Measurements from ENCODE around the gene XPNPEP3.
"Not testable (repeated sequence)": the region's sequence is repeated elsewhere in the genome, so short reads cannot be mapped to it uniquely, and the experiment has no call there.

XPNPEP3 gene

DNA sequence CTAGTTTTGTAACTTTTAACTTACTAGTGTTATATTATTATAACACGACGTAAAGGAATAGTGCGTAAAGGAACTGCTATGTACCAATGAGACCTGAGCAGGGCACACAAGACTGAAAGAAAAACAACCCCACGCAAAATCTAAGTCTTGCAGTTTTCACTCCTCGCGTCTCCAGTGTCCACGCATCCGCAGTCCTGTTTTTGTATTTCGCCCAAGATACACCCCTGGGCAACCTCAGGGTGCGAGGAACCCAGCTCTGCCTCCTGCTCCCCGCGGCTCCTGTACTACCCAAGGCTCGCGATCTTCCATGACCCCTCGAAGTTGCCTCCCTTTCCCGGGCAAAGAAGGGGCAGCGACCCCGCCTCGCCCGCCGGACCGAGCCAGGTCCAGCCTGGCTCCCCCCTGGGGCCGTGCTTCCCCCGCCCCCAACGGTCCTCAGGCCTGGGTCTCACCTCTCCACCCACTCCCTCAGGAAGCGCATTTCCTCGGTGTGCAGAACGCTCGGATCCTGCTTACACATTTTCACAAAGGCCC lies 902 bp upstream of the XPNPEP3 start:
- DNase-seq (ENCODE audit: low read depth in 1 of 2, low spot score in 1 of 2), result peak in 1 of 2 donors; percentile 7

DNA sequence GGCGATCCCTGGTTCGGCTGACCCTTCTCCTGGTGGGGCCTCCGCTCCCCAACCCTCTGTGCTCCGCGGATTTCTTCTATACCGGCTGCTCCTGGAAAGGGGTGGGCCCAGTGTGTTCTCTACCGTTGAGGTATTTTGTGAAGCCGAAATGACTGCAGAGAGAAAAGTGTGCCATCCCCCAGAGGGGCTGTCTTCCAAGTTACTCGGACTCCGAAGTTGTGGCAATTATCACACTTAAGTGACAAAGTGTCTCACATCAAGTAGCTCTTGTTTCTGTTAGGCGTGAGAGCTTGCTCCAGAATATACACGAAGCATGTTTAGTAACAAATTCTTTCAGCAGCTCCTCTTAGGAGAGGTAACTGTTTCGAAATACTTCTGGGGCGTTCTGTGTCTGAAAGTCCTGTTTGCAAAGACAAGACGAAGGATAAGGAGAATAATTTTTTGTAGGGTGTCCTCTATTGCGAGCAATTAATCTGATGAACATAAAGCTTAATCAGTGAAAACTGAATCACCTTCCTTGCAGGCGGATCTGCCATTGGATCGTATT lies 434 bp downstream of the XPNPEP3 start:
- DNase-seq (ENCODE audit: low read depth in 1 of 2, low spot score in 1 of 2), result no peak

DNA sequence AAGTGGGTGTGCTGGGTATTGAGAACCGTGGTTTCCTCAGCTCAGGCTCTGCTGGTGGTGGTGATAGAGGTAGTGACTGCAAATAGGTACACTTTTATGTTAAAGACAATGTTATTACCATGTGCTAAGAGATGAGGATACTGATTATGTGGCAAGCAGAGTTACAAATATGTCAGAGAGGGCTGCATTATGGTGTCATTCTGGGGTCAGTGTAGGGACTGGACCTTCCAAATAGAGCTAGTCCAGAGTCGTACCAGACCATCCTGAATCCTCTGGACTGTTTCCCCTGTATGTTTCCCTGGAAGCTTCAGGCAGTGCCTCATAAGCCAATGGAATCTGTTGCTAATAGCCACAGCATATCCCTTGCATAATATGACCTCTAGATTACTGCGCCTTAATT lies 5.1 kb downstream of the XPNPEP3 start, which contains the start of gene DNAJB7:
DNAJB7 (minus strand) TSS at position 101 of the 400 bp plus-strand sequence. CDS start 119 bp downstream, outside the sequence.
- DNase-seq (ENCODE audit: low read depth in 1 of 2, low spot score in 1 of 2), result no peak

DNA sequence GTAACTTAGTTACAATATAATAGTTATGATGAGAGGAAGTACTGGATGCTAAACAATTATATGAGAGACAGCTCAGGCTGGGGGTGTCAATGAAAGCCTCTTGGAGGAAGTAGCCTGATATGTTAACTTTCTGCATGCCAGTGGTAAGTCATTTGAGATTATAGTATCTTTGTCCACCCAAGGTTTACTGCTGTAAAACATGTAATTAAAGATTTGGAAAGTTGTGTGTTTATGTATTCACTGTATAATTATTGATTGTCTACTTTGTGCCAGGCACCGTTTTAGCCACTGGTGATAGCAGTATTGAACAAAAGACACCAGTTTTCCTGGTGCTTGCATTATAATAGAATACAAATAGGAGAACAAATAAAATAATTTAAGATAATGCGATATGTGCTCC lies 5.6 kb downstream of the XPNPEP3 start:
- no peak for DNase-seq (ENCODE audit: low read depth in 1 of 2, low spot score in 1 of 2)

- no peak for DNase-seq (ENCODE audit: low read depth in 1 of 2, low spot score in 1 of 2)
These were observed 10.2 kb downstream of the XPNPEP3 start for GRCh38 chr22:40867109-40867508.

DNA sequence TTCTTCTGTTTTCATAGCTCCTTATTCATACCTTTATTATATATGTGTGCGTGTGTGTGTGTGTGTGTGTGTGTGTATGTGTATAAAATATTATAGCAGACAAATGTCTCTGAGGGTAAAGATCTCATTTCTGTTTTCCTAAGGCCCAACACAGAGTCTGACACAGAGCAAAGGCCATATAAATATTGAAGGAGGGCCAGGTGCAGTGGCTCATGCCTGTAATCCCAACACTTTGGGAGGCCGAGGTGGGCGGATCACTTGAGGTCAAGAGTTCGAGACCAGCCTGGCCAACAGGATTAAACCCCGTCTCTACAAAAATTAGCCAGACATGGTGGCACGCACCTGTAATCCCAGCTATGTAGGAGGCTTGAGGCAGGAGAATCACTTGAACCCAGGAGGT lies 11.4 kb downstream of the XPNPEP3 start:
- not testable (repeated sequence) for DNase-seq (ENCODE audit: low read depth in 1 of 2, low spot score in 1 of 2)

- DNase-seq (ENCODE audit: low read depth in 1 of 2, low spot score in 1 of 2), result no peak
These were observed 17.1 kb downstream of the XPNPEP3 start for GRCh38 chr22:40874016-40874415.

- no peak for DNase-seq (ENCODE audit: low read depth in 1 of 2, low spot score in 1 of 2)
These were observed 18.2 kb downstream of the XPNPEP3 start for GRCh38 chr22:40875111-40875510.

GRCh38 chr22:40876907-40877306 lies 20.0 kb downstream of the XPNPEP3 start:
- no peak for DNase-seq (ENCODE audit: low read depth in 1 of 2, low spot score in 1 of 2)

GRCh38 chr22:40877488-40877887 lies 20.5 kb downstream of the XPNPEP3 start:
- DNase-seq (ENCODE audit: low read depth in 1 of 2, low spot score in 1 of 2), result no peak

DNA sequence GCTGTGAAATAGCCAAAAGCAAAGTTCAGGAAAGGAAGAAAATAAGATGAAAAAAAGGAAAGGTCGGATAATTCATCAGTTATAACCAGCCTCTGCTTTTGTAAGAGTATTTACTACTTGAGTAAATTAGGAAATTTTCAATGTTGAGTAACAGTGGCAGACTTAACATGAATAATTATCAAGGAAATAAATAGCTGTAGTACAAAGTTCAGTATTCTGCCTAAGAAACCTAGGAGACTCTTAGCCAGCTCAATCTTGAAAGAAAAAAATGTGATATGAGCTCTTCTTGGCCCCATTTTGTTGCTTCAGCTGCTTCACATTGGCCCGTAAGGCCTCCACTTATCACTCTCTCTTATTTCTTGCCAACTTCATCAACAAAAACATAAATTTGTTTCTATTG lies 22.0 kb downstream of the XPNPEP3 start:
- no peak for DNase-seq (ENCODE audit: low read depth in 1 of 2, low spot score in 1 of 2)

- no peak for DNase-seq (ENCODE audit: low read depth in 1 of 2, low spot score in 1 of 2)
These were observed 32.2 kb downstream of the XPNPEP3 start for GRCh38 chr22:40889116-40889515.

DNA sequence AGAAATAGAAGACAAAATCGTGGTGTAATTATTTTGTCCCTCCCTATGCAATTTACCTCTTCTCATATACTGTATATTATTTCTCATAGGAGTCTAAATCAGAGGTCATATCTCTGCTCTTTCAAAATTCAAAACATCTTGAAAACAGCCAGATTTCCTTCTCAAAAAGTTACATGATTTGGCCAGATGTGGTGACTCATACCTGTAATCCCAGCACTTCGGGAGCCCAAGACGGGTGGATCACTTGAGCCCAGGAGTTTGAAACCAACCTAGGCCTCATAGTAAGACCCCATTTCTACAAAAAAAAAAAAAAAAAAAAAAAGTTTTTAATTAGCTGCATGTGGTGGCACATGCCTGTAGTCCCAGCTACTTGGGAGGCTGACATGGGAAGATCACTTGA lies 33.9 kb downstream of the XPNPEP3 start:
- no peak for DNase-seq (ENCODE audit: low read depth in 1 of 2, low spot score in 1 of 2)

GRCh38 chr22:40894417-40894816 lies 37.5 kb downstream of the XPNPEP3 start:
- no peak for DNase-seq (ENCODE audit: low read depth in 1 of 2, low spot score in 1 of 2)

DNA sequence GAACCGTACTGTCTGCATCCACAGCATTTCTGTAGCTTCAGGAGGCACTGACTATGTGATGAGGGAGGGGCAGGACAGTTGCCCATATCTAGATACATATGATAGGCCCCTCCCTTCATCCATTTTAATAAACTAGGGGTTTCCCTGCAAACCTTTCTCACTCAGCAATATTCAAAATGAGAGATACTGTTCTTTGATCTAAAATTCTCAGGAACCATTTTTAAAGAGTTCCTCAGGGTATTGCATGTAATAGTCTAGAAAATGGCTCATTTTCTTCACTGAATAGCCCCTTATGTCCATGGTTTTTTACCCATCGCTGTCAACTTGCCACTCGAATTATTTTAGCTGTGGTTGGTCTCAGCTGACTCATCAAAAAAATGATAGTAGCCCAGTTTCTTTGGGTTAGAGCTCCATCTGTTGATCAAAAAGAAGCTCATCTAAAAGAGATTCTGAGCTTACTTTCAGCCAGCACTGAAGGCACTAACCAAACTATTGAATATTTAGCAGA lies 42.0 kb downstream of the XPNPEP3 start:
- DNase-seq (ENCODE audit: low read depth in 1 of 2, low spot score in 1 of 2), result no peak

DNA sequence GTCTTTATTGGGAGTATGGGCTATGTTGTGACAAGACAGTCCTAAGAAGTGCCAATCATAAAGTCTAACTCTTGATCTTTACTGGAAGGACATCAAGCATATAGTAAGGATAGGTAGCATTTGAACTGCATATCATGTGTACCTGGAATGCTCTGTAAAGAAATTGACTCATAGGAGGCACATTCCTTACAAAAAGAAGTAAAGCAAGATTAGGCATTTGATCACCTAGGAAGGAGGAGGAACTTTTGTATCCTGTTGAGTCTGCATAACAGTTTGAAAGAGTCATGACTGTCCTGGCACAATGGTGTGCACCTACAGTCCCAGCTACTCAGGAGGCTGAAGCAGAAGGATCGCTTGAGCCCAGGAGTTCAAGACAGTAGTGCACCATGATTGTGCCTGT lies 47.2 kb downstream of the XPNPEP3 start:
- no peak for DNase-seq (ENCODE audit: low read depth in 1 of 2, low spot score in 1 of 2)

- no peak for DNase-seq (ENCODE audit: low read depth in 1 of 2, low spot score in 1 of 2)
These were observed 51.9 kb downstream of the XPNPEP3 start for GRCh38 chr22:40908895-40909294.

GRCh38 chr22:40911772-40912171 lies 54.8 kb downstream of the XPNPEP3 start:
- DNase-seq (ENCODE audit: low read depth in 1 of 2, low spot score in 1 of 2), result no peak

DNA sequence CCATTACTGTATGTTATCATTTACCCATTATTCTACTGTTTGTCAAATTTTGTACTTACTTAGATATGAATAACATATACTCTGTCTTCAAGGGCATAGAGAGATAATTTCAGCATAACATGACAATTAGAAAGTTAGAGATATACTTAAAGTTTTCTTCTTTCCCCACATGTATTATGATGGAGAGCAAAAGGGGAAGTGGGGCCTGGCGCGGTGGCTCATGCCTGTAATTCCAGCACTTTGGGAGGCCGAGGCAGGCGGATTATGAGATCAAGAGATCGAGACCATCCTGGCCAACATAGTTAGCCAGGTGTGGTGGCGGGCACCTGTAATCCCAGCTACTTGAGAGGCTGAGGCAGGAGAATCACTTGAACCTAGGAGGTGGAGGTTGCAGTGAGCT lies 56.0 kb downstream of the XPNPEP3 start:
- DNase-seq (ENCODE audit: low read depth in 1 of 2, low spot score in 1 of 2), result not testable (repeated sequence)

- DNase-seq (ENCODE audit: low read depth in 1 of 2, low spot score in 1 of 2), result no peak
These were observed 62.5 kb downstream of the XPNPEP3 start for GRCh38 chr22:40919446-40919845.

GRCh38 chr22:40920526-40920925 lies 63.6 kb downstream of the XPNPEP3 start:
- DNase-seq (ENCODE audit: low read depth in 1 of 2, low spot score in 1 of 2), result no peak

GRCh38 chr22:40922484-40923303 lies 65.7 kb downstream of the XPNPEP3 start:
- DNase-seq (ENCODE audit: low read depth in 1 of 2, low spot score in 1 of 2), result no peak

Measured in stimulated activated CD4-positive, alpha-beta T cell treated with anti-CD3 and anti-CD28 coated beads, Interleukin-15, amount 100 ng/mL, for 1 hour (primary cell).